ENCODE data around the gene KRT40.

Gene KRT40

GRCh38 chr17:40962059-40962561 is 22.0 kb downstream of the KRT40 start:
- no peaks in the 10 kb centered on the region; the same call in 1 of the 2 replicates for H3K9me3 ChIP-seq
- no peak for TF ChIP-seq CTCF (IDR thresholded peaks at IDR 0.05; ENCODE audit: low read depth, low read length)
- no peaks in the 10 kb centered on the region for H3K36me3 ChIP-seq
- peaks cover 36% of the 10 kb centered on the region for H3K27me3 ChIP-seq
- no peak for DNase-seq
- H3K4me3 ChIP-seq (ENCODE audit: low read depth, low read length) = no peak overlapping the region
- no peaks in the 10 kb centered on the region for H3K4me1 ChIP-seq

DNA sequence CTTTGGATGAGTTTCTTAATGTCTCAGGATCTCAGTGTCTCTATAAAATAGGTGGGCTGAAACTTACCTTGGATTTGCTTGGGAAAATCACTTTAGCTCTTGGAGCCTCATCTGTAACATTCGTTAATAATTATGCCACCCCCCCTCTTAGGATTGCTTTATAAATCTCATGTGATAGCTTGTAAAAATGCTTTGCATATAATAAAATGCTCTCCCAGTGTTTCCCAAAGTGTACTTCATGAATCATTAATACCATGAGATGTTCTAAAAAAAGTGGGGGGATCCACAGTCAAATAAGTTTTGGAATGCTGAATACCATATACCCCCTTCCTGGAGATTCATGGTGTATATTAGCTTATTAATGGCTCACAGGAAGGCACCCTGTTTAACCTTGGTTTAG is 22.5 kb downstream of the KRT40 start:
- Histone ChIP-seq H3K27me3 (peaks cover 39% of the 10 kb centered on the region), H3K4me3 (ENCODE audit: low read depth, low read length) (no peak overlapping the region), H3K4me1 (no peaks in the 10 kb centered on the region), H3K36me3 (no peaks in the 10 kb centered on the region), H3K9me3 (no peaks in the 10 kb centered on the region; the same call in 1 of the 2 replicates)
- TF ChIP-seq CTCF (IDR thresholded peaks at IDR 0.05; ENCODE audit: low read depth, low read length) = no peak
- no peak for DNase-seq

DNA sequence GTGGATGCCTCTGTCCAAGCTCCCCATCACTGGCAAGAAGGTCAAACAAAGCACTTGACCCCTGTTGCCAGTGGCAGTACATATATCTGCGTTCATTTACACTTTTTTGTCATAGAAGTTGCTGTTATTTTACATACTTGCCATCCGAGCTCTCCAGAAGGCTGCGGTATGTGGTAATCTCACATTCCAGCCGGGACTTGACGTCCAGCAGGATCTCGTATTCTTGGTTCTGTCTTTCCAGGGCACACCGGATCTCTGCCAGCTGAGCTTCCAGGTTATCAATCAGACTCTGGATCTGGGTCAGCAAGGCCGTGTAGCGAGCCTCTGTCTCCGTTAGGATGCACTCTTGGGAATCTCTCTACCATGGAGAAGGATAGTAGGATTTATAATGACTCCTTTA is 24.0 kb downstream of the KRT40 start:
- no peak for DNase-seq
- Histone ChIP-seq H3K4me1 (no peaks in the 10 kb centered on the region), H3K9me3 (no peaks in the 10 kb centered on the region; the same call in 1 of the 2 replicates), H3K36me3 (no peaks in the 10 kb centered on the region), H3K4me3 (ENCODE audit: low read depth, low read length) (no peak overlapping the region), H3K27me3 (peaks cover 47% of the 10 kb centered on the region)
- no peak for TF ChIP-seq CTCF (IDR thresholded peaks at IDR 0.05; ENCODE audit: low read depth, low read length)

- DNase-seq = no peak
- H3K4me1 ChIP-seq = no peaks in the 10 kb centered on the region; the same call in 1 of the 2 replicates
Measured at GRCh38 chr17:40958086-40958953, 25.8 kb downstream of the KRT40 start.

DNA sequence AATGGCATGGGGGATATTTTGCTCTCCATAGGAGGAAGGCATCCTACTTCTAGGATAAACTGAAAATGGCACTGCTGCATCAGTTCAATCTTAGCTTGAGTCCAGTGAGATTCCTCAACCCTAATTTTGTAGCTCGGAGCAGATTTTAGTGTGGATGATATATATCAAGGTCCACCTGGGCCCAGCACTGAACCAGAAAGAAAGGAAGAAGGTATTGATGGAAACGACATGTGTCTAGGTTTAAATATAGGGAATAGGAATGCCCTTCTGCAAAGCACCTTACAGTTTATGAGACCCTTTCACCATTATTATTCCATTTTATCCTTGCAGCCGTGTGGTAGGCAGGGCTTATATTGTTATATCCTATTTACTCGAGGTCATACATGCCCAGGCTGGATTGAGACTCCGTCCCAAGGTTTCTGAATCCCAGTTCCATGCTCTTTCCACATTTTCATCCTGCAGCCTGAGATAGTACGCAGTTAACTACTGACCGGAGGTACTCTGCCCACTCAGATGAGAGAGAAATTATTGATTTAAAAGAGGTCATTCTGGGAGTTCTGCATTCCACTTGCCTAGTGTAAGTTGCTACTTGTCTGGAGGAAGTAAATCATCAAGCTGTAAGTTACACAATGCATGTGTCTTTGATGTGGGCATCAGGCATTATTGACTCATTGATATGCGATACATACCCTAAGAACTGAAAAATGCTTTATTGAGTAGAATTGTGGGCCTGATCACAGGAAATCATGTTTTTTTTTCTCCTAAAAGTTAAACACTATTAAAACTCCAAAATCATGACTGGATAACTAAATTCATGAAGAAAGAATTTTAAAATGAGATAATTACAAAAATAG is 27.5 kb downstream of the KRT40 start:
- Histone ChIP-seq H3K27me3 (peaks cover 37% of the 10 kb centered on the region), H3K36me3 (no peaks in the 10 kb centered on the region), H3K4me3 (ENCODE audit: low read depth, low read length) (no peak overlapping the region), H3K4me1 (no peaks in the 10 kb centered on the region; the same call in 1 of the 2 replicates), H3K9me3 (no peaks in the 10 kb centered on the region)
- TF ChIP-seq CTCF (IDR thresholded peaks at IDR 0.05; ENCODE audit: low read depth, low read length) = no peak
- DNase-seq = no peak

More at GRCh38 chr17:40958086-40958953, 25.8 kb downstream of the KRT40 start:
- no peak for TF ChIP-seq CTCF (IDR thresholded peaks at IDR 0.05; ENCODE audit: low read depth, low read length)
- Histone ChIP-seq H3K4me3 (ENCODE audit: low read depth, low read length) (no peak overlapping the region), H3K36me3 (no peaks in the 10 kb centered on the region), H3K27me3 (peaks cover 45% of the 10 kb centered on the region), H3K9me3 (no peaks in the 10 kb centered on the region)

Data from BE2C (cell line).